Effector CD4-positive, alpha-beta T cell (primary cell): ENCODE data around the gene GRM7.

Experiments used
- DNase-seq: peaks from one replicate; pipeline ENCODE4 v3.0.0-alpha.2; 2020

GRM7 gene

DNA sequence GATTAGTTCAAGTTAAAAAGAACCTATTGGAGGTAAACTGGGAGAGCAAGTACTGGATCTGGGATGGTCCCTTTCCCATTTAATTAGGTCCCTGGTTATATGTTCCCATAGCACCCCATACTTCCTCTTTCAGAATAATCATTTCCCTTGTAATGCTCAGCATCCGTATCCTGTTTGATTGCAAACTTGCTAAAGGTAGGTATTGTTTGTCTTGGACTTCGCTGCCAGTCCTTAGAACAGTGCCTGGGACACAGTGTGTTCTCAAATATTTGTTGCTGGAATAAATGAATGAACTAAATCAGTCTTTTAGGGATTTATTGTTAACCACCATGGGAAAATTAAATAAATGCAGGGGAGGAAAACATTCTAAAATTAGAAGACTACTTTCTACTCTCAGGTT is 299.8 kb downstream of the GRM7 start:
- no peak for DNase-seq

DNA sequence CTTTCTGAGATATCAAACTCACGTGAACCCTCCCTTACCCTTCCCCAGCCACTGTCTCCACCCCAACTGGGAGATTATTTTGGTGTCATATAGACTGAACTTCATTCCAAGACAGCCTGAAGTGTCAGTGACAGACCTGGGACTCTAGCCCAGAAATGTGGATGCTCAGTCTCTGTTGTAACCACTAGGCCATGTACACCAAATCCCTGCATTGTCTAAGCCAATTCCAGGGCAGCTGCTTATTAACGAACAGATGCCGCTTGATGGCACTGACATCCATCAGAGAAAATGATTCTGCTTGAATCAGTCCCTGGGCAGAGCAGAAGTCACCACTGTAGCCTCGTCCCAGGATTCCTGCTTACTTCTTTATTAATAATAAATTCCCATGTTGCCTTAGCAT is 305.5 kb downstream of the GRM7 start:
- DNase-seq, result no peak

DNA sequence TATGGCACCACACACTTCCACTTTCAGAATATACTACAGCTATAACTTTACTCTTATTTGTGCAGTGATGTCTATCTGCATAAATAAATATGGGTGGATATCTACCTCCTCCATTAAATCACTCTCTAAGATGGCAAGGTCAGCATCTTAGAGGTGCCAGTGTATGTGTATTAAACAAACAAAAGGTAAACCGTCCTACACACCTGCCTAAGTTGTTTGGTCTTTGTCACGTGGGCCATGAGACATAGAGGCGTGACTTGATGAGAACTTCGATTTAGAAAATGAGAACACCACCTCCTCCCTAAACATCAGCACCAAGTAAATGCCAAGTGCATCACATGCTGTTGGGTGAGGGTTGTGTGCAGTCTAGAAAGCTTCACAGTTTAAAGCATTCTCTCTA is 310.6 kb downstream of the GRM7 start:
- no peak for DNase-seq

DNA sequence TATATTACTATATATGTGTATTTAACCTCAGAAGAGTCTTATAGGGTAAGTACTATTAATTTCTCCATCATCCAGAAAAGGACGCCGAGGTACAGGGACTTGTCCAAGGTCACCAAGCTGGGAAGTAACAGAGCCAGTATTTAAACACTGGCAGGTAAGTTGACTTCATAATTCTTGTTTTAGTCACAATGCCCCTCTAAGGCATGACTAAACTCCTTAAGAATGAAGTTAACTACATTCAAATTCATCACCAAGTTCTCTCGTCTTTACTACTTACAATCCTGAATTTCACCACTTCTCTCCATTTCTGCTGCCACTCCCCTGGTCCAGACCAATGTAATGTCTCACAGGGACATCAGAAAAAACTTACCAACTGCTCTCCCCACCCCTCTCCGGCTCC is 312.1 kb downstream of the GRM7 start:
- no peak for DNase-seq

DNA sequence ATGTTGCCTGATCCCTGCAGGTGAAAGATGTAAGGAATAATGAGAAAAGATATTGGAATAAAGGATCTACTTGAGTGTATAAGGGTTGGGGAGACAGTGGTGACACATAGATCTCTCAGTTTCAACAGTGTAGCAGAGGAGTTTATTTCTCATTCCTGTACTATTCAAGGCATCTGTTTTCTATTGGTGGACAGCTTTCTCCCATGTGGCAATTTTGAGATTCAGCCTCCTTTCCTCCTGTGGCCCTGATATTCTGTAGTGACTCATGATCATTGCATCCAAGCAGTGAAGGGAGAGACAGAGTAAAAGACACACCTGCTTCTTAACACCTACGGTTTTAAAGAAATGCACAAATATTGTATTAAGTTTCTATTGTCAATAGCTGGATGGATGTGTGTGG is 327.6 kb downstream of the GRM7 start:
- DNase-seq, result no peak

DNA sequence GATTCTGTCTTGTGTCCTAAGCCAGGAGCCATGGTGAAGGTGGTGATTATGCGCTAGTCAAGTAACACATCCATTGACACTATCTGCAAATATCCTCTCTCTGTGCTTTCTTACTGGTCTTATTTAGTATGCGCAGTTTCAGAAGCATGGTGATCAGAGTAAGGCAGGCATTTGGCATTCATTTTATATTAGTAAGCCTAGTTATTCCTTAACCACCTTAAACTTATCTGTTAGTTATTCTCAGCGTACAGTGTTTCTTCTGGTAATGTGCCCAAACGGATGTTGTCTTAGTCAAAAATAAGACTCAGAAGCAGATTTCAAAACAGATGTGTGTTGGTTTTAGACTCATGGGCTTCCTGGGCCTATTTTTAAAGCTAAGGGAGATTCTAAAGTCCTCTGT is 329.2 kb downstream of the GRM7 start:
- DNase-seq, result no peak

DNA sequence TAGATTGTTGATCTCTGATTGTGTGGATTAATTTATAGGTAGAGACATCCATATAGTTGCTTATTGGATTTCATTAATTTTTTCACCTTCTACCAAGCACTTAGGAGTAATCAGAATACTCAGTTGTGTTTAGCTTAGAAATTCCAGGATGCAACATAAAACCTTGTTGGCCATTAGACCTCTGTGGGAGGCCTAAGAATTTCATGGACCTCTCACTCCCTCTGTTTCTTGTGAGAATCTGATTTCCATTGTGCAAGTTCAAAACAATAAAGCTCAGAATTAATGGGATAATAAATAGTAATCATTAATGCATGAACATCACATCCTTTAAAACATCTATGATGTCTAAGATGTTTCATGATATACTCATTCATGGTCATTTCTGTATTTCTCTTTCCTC is 332.4 kb downstream of the GRM7 start:
- no peak for DNase-seq

DNA sequence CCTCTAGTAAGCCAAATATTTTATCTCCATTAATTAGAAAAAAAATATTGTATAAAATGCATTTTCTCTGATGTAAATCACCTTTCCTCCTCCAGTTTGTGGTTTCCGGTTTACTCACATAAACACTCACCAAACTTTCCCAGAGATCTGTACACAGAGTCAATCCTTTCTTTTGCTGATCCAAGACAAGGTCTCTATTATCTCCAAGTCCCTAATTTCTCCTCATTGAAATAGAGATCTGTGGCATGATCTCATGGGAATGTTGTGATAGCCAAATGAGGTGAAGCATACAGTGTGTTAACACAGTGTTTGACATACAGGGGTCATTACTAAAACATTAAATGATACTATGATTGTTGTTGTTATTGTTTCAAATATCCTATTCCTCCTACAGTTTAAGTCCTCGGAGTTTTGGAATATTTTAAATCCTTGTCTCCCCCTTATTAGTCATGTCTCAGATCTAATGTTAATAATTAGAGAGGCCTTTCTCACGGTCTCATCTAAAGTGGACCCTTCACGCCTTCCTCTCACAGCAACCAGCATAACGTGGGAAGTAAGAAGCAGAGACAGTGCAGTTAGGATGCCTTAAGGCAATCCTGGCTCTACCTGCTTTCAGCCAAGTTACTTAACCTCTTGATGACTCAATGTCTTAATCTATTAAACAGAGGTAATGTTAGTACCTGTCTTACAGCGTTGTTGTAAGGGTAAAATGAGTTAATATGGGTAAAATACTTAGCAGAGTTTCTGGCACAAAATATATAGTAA is 333.3 kb downstream of the GRM7 start:
- no peak for DNase-seq

DNA sequence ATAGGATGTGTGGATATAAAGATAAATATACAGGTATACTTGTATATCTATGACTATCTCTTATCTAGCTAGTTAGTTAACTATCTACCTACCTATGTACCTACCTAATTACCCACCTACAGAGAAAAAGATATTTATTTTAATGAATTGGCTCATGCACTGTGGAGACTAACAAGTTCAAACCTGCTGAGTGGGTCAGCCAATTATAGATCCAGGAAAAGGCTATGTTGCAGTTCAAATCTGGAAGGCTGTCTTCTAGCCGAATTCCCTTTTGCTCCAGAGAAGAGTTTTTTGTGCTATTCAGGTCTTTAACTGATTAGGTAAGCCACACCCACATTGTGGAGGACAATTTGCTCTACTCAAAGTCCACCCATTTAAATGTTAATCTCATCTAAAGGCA is 335.0 kb downstream of the GRM7 start:
- no peak for DNase-seq

DNA sequence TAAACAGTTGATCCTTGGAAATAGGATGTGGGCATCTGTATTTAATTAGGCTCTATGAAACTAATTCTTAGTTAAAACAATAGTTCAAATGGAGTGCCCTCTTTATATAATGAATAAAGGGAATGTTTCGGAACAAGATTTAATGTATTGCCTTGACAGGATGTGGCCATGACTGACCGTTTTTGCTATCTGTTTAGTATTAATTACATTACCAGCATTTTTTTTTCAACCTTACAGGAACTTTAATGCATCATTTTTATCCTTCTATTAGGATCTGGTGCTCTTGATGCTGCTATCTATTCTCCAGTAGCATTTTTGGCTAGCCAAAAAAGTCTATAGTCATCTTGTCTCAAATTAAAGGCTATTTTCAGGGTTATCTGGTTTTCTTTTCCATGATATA is 340.9 kb downstream of the GRM7 start:
- no peak for DNase-seq

DNA sequence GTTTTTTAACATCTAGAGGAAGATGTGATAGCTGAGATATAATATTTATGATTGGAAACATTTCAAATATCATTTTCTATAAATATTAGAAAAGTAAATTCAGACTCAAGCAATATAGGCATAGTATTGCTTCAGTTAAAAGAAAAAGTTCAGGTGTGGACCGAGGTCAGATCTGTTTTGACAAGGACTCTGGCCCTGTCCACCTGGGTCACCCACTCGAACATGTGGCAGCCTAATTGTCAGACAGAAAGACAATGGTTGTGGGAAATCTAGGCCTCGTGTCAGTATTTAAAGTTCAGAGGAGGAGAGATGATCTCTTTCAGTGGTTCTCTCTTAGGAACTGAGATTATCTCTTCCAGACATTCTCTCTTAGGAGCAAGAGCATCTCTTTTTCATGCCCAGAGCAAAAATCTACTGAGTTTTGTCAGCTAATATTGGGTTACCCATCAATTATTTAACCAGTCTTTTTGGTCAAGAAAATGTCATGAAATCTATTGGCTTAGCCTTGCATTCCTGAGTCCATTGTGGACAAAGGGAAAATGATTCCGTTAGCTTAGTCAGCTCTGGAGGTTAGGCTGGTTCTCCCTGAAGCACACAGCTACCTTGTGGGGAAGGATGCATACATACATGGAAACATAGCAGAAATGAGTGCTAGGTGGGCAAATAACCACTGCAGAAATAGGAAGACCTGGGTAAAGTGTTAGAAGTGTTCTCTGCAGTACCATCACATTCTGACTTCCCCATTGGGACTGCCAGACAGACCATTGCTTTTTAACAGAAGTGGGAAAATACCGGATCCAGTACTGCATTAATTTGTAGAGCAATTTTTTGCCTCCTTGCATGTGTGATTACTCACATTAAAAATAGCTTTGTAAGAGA is 343.3 kb downstream of the GRM7 start:
- DNase-seq, result no peak

DNA sequence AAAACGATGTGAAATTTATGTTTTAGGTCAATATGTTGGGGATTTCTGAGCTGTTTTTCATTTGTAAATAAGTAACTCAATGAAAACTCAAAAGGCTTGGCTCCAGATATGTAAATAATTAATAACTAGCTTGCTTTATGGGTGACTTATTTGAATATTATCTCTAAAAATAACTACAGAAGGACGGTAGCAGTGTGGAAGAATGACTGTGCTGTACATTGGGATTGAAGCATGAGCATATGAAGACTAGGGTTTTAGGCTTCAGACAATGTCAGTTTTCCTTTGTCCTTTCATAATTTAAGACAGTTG is 343.9 kb downstream of the GRM7 start:
- DNase-seq, result no peak

DNA sequence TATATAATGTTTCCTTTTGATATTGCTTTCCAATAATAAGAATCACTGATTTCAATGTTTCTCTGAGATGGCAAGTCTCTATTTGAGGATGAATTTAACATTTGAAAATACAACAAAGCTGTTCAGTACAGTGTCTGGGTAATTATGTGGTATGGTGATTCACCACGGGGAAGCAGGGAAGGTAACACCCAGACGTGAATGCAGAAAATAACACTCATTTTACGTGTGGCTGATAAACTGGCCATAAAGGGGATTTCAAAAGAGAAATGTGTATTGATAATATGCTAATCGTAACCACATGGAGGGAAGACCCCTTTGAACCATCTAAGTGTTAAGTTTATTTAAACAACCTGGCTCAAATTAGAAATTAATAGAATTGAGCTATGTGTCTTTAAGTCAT is 344.6 kb downstream of the GRM7 start:
- DNase-seq, result no peak

DNA sequence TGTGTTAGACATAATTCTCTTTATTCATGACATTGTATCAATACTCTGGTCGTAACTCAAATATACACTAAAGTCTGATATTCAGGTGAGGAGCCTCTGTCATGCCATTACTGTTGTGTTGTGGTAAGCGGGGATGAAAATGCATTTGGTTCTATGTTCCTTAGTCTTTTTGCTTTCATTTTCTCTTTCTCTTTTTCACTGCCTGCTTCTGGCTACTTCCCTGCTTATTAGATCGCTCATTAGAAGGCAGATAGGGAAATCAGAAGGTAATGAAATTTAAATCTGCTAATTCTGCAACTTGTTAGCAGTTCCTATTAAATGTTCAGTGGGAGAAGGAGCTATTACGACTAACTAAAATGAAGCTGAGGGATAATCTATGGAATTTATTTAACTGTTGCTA is 345.0 kb downstream of the GRM7 start:
- no peak for DNase-seq

DNA sequence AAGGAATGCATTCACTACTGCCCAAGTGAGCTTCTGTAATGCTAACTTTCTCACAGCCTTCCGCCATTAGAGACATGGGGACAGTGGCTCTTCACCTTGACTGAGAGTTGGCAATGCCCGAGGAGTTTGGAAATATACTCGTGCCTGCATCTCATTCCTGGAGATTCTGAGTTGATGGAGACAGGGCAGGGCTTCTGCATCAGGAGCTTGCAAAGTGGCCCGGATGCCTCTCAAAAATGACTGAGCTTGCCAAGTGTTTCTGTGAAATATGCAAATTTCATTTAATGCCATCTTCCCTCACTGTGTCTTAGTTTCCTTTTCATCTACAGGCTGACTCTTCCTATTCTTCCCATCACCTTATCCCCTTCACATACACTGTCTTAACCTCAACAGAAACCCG is 346.2 kb downstream of the GRM7 start:
- no peak for DNase-seq

DNA sequence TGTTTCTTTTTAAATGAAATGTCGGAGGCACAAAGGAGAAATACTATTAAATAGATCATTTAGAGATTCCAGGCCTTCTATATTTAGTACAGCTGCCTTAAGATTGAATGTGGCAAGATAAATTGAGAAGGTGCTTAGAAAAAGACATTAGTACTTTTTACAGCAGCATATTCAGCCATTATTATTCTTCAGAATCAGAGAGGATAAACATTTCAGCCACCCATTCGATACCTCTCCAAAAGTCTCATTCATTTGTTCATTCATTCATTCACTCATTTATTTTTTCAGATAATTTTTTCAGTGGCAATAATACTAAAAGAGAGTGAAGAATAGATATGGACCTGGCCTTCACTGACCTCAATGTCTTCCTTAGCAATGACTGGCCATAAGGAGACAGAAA is 347.0 kb downstream of the GRM7 start:
- DNase-seq, result no peak

DNA sequence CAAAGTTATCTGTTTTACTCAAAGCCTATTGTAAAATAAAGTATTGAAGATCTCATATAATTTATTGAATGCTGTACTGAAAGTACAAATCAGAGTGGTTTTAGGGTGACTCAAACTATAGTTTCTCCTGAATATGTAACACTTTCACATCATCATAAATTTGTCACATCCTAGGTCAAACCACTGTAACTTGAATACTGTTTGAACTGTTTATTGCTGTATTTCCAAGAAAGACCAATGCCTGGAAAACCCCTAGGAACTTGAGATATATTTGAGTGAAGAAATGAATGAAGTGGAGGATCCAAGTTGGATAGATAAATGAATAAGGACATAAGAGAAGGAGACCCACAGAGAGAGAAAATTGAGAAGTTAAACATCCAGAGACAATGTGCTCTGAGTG is 348.2 kb downstream of the GRM7 start:
- DNase-seq, result no peak

DNA sequence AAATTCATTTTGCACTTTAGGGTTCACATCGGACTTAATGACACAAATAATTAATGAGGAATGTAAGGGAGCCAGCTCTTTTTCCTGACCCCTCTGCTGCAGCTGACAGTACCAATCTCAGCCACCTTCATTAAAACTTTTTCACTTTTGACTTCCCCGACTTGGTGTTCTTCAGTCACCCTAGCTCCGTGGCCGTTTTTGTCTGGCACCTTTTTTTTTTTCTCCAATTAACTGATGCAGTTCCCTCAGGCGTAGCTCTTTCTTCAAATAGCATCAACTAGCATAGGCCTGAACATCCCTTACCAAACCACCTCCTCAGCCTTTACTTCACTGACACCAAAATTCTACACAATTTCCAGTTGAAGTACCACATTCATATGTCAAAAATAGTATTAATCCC is 350.8 kb downstream of the GRM7 start:
- no peak for DNase-seq

DNA sequence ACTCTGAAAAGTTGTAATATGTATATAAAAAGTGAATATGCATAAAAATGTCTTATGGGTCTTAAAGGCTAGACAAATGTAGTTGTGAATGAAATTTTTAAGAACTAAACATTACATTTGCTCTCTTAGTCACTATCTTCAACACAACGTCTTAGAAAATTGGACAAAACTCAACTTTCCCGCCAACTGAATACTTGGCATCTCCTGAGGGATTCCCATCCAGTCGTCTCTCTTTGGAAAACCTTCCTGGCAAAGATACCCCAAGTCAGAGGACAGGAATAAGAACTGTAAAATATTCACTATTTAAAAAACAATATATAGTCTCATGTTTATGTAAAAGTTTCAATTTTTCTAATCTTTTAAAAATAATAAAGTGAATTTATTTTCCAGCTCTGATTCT is 354.8 kb downstream of the GRM7 start:
- no peak for DNase-seq

DNA sequence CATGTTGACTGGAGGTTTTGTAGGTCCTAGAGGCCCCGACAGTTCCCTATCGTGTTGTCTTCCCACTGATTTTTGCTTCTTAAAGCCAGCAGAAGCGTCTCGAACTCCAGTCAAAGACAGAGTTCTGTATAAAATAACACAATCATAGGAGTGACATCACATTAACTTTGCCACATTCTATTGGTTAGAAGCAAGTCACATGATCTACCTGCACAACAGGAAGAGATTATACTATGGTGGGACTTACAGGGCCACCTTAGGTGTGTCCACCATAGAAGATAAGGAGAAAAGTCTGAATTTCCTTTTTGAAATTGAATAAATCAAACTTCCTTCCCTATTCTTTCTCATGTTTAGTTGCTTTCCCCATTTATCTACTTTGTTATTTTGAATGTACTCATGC is 365.5 kb downstream of the GRM7 start:
- DNase-seq, result no peak

DNA sequence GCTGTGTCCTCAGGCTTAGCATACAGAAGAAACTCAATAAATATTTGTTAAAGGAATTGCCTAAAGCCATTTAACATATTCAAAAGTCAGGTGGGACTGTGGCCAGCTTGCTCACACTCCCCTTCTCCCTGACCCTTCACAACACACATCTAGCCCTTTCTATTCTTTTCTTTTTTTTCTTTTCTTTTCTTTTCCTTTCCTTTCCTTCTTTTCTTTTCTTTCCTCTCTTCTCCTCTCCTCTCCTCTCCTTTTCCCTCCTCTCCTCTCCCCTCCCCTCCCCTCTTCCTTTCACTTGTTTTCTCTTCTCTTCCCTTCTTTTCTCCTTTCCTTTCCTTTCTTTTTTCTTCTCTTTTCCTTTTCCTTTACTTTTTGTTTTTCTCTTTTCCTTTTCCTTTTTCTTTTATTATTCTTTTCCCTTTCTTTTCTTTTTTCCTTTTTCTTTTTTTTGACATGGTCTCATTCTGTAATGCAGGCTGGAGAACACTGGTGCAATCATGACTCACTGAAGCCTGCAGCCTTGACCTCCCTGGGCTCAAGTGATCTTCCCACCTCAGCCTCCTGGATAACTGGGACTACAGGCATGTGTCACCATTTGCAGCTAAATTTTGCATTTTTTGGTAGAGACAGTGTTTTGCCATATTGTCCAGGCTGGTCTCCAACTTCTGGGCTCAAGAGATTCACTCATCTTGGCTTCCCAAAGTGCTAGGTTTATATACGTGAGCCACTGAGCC is 377.8 kb downstream of the GRM7 start:
- no peak for DNase-seq

DNA sequence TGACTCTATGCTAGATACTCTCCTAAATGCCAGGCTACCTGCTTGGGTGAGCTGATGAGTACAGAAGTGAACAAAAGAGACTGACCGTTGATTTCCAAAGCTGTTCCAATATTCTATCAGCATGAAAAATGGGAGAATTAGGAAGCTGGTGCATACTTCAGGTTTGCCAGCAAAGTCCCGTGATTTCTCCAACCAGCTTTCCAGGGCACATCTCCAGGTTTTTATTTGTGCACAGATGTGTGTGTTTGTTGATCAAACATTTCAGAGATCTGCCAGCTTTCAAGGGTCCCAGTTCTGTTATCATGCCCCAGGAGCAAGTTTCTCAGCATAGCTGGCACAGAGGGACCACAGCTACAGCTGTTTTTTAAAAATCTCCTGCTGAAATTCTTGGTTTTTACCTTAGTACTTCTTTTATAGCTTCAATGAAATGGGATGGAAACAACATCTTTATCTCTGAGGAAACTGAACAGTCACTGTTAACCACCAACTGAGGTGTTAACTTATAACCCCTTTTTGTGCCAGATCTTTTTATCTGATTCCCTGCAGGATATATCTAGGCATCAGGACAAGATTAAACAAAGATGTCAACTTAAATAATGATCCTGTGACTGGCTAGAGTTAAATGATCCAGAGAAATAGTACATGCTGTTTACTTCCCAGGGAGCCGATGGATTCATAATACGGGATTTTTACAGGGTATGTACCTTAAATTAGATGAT is 380.8 kb downstream of the GRM7 start:
- no peak for DNase-seq

DNA sequence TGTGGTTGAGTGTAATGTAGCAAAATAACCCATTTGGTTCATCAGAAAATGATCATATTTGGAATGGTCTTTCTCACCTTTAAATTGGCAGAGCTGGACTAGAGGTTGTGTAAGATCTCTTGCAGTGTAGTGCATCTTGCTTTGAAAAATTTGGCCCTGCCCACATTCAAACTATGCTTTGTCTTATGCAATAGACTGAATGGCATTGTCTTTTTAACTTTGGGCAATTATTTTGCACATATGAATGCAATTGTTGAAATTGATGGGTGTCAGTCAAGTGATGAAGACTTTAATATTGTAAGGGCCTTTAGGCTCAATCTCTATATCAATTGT is 381.4 kb downstream of the GRM7 start:
- no peak for DNase-seq
